Endothelial cell of umbilical vein (primary cell): Measurements from ENCODE around the gene TCERG1L. TPM values are rescaled to one million over a fixed set of nuclear protein-coding genes. Genes with fewer than 3 reads are reported as not detected.

Experiments used
- BruUV-seq: library from RNA; stranded (reverse); fragments of 400-500 nt; replicated peaks from 2 replicates; lab custom pipeline; 2021; lab: Mats Ljungman, UMichigan
- CTCF ChIA-PET: fragments of 300-600, 350-600 bp; sonication (Branson Sonifier 250); formaldehyde crosslinking; loops from one replicate; lab custom pipeline; 2021; ENCODE audit warnings: antibody characterized with exemption, inconsistent platforms; lab: Charles Lee
- POLR2A ChIA-PET: fragments of 300-600, 350-600 bp; sonication (Branson Sonifier 250); formaldehyde crosslinking; loops from one replicate; lab custom pipeline; 2021; ENCODE audit warnings: antibody characterized with exemption, inconsistent platforms; lab: Charles Lee
- DNase-seq: peaks from one replicate; pipeline ENCODE4 v3.0.0-alpha.2; 2011; ENCODE audit warnings: low read depth, low spot score
- FAIRE-seq: peaks from 2 replicates; lab custom pipeline; 2011; peaks lifted over from hg19 to GRCh38; lab: Jason Lieb, UNC
- H2AFZ ChIP-seq: 2 replicates; pipeline ENCODE4 v1.6.0; 2012; ENCODE audit warnings: low read depth, low read length, control low read depth, inconsistent platforms
- H3K27ac ChIP-seq: 2 replicates; pipeline ENCODE4 v1.5.1; 2011; ENCODE audit warnings: low read depth, mild to moderate bottlenecking, control low read depth, low read length, moderate library complexity; ENCODE audit not compliant: insufficient read depth
- H3K27me3 ChIP-seq, 2 experiments: 2 replicates each; pipeline versions ENCODE4 v1.6.0 to v1.6.1; 2011; ENCODE audit warnings: low read length in 2 of 2, mixed read lengths in 1 of 2; ENCODE audit not compliant: control insufficient read depth in 2 of 2, insufficient read depth in 2 of 2
- H3K36me3 ChIP-seq, 2 experiments: 2 replicates in 1 of 2; 3 replicates in 1 of 2; pipeline ENCODE4 v1.5.1; 2011; ENCODE audit warnings: low read length in 2 of 2, mild to moderate bottlenecking in 1 of 2, moderate library complexity in 1 of 2; ENCODE audit not compliant: control insufficient read depth in 2 of 2, insufficient read depth in 2 of 2; ENCODE audit errors: extremely low read depth in 1 of 2
- H3K4me1 ChIP-seq: 3 replicates; pipeline ENCODE4 v1.5.1; 2011; ENCODE audit warnings: mild to moderate bottlenecking, low read length; ENCODE audit not compliant: control insufficient read depth, insufficient read depth; ENCODE audit errors: extremely low read depth
- H3K4me2 ChIP-seq: 2 replicates; pipeline ENCODE4 v1.6.1; 2011; ENCODE audit warnings: low read length, control low read depth, mixed read lengths; ENCODE audit not compliant: insufficient read depth
- H3K4me3 ChIP-seq, 3 experiments: fragments of 200-600 bp in 1 of 3; sonication (generic), shearing (Covaris generic) in 1 of 3; replicated peaks in 1 of 3; 2 replicates each; pipeline ENCODE4 v1.5.1; 2011 to 2016; ENCODE audit warnings: control low read depth in 3 of 3, low read length in 3 of 3, mild to moderate bottlenecking in 2 of 3, inconsistent platforms in 1 of 3, low read depth in 1 of 3, moderate library complexity in 1 of 3; ENCODE audit not compliant: insufficient read depth in 1 of 3
- H3K79me2 ChIP-seq: 2 replicates; pipeline ENCODE4 v1.6.0; 2012; ENCODE audit warnings: low read length, inconsistent platforms; ENCODE audit not compliant: control insufficient read depth, insufficient read depth
- H3K9ac ChIP-seq: replicated peaks from 2 replicates; pipeline ENCODE3; 2011; ENCODE audit warnings: low read length, control low read depth; ENCODE audit not compliant: insufficient read depth; ENCODE audit errors: extremely low read depth
- H3K9me1 ChIP-seq: replicated peaks from 3 replicates; pipeline ENCODE4 v1.6.0; 2011; ENCODE audit warnings: mild to moderate bottlenecking, low read length; ENCODE audit not compliant: control insufficient read depth, insufficient read depth; ENCODE audit errors: extremely low read depth
- H3K9me3 ChIP-seq: replicated peaks from 2 replicates; pipeline ENCODE4 v1.5.1; 2012; ENCODE audit warnings: low read length, inconsistent platforms; ENCODE audit not compliant: control insufficient read depth, insufficient read depth
- H4K20me1 ChIP-seq: replicated peaks from 2 replicates; pipeline ENCODE3; 2011; ENCODE audit warnings: mild to moderate bottlenecking, low read length; ENCODE audit not compliant: control insufficient read depth, insufficient read depth; ENCODE audit errors: extremely low read depth
- CTCF ChIP-seq, 2 donors: IDR thresholded peaks; 1 replicate in 1 of 2; 2 replicates in 1 of 2; pipeline ENCODE4 v1.5.1; 2011; ENCODE audit warnings: low read length in 2 of 2, mild to moderate bottlenecking in 2 of 2, moderate library complexity in 2 of 2, control low read depth in 1 of 2, inconsistent platforms in 1 of 2, low read depth in 1 of 2; ENCODE audit not compliant: insufficient read depth in 1 of 2; ENCODE audit errors: extremely low read depth in 1 of 2
- EZH2 ChIP-seq: IDR thresholded peaks from 2 replicates; pipeline ENCODE4 v1.6.1; 2012; ENCODE audit warnings: borderline replicate concordance, low read depth, mild to moderate bottlenecking, moderate library complexity, low read length, inconsistent platforms; ENCODE audit not compliant: severe bottlenecking
- FOS ChIP-seq: IDR thresholded peaks from 2 replicates; pipeline ENCODE4 v1.6.1; 2011; ENCODE audit warnings: mild to moderate bottlenecking, low read length, moderate library complexity, borderline replicate concordance; ENCODE audit not compliant: insufficient read depth
- GATA2 ChIP-seq: IDR thresholded peaks from 2 replicates; pipeline ENCODE4 v1.7.0; 2011; ENCODE audit warnings: low read depth, mild to moderate bottlenecking, moderate library complexity, mixed read lengths, low read length; ENCODE audit not compliant: insufficient read length, insufficient read depth
- JUN ChIP-seq: IDR thresholded peaks from 2 replicates; pipeline ENCODE4 v1.6.1; 2011; ENCODE audit warnings: borderline replicate concordance, low read depth; ENCODE audit not compliant: insufficient read length, insufficient read depth
- MAX ChIP-seq: IDR thresholded peaks from 2 replicates; pipeline ENCODE4 v1.6.1; 2011; ENCODE audit not compliant: insufficient read depth, insufficient read length
- MYC ChIP-seq: IDR thresholded peaks from one replicate; pipeline ENCODE4 v1.6.1; 2011; ENCODE audit warnings: mild to moderate bottlenecking, low read depth, low read length
- POLR2A ChIP-seq: IDR thresholded peaks from 2 replicates; pipeline ENCODE4 v1.6.1; 2012; ENCODE audit warnings: low read depth, mild to moderate bottlenecking, control low read depth, low read length
- POLR2AphosphoS5 ChIP-seq: IDR thresholded peaks from 2 replicates; pipeline ENCODE4 v1.6.1; 2012; ENCODE audit warnings: low read depth, mild to moderate bottlenecking, control low read depth, low read length, moderate library complexity; ENCODE audit not compliant: insufficient read depth
- dilution Hi-C: fragments of 300-500 bp; cut with MboI; formaldehyde crosslinking; loops from one replicate; pipeline ENCODE4 v1.15.0; 2019; ENCODE audit warnings: low sequenced_read_pairs; ENCODE audit not compliant: extremely low pct_ligation_motif_present
- intact Hi-C: fragments of 100-400 bp; cut with micrococcal nuclease; formaldehyde crosslinking; loops from one replicate; pipeline ENCODE4 v1.10.0; 2022
- polyA plus RNA-seq, 4 experiments: library from polyadenylated mRNA; depleted of rRNA in 3 of 4; stranded (reverse) in 3 of 4; unstranded in 1 of 4; fragments of >200 nt; gene quantifications; 2 replicates each; pipeline versions ENCODE4 v1.2.1 to v1.2.3, GENCODE V29; 2011 to 2012; ENCODE audit warnings: missing spikeins in 1 of 4
- total RNA-seq: library from RNA; stranded (reverse); gene quantifications from 2 replicates; pipeline ENCODE4 v1.2.3, GENCODE V29; 2021

The TCERG1L gene
- total and polyA plus RNA-seq, 2 donors (not counting 3 experiments of a cell fraction or from before 2014, with no cell fraction given), result not detected

- H4K20me1 ChIP-seq, result no peaks in the 10 kb centered on the region
- H3K36me3 ChIP-seq, result no peaks in the 10 kb centered on the region
- H3K27ac ChIP-seq, result no peak overlapping the region
- no peaks in the 10 kb centered on the region for H3K9me1 ChIP-seq
- BruUV-seq, result no TSS peak
- H3K9ac ChIP-seq, result no peak overlapping the region
- H3K4me2 ChIP-seq, result no peak overlapping the region
- H3K79me2 ChIP-seq, result no peaks in the 10 kb centered on the region
- peaks cover 10% of the 10 kb centered on the region for H3K9me3 ChIP-seq
- no peak overlapping the region for H2AFZ ChIP-seq
- no peaks in the 10 kb centered on the region for H3K27me3 ChIP-seq
- POLR2A ChIA-PET, result no interaction called here
- FAIRE-seq, result no peak
- CTCF ChIA-PET, result no interaction called here
- dilution Hi-C loops (no loop called here), intact Hi-C loops (no loop called here)
- no peak overlapping the region for H3K4me3 ChIP-seq
- no peak for TF ChIP-seq GATA2
- no peak for TF ChIP-seq FOS
- no peak for TF ChIP-seq EZH2
- no peak for TF ChIP-seq MYC
- no peak for TF ChIP-seq JUN
- TF ChIP-seq CTCF (IDR thresholded peaks at IDR 0.05; ENCODE audit: extremely low read depth in 1 of 2, insufficient read depth in 1 of 2, low read depth in 1 of 2, low read length in 2 of 2), result no peak
- no peak for TF ChIP-seq MAX
- TF ChIP-seq POLR2AphosphoS5, result no peak
- no peak for TF ChIP-seq POLR2A
- H3K4me1 ChIP-seq, result no peaks in the 10 kb centered on the region
- DNase-seq, result no peak
Measured at GRCh38 chr10:131253931-131254858, 57.3 kb downstream of the TCERG1L start.
